Germinal center (tissue), 1 donor: Measurements from ENCODE around the gene GIGYF1.
"Not testable (repeated sequence)": the region's sequence is repeated elsewhere in the genome, so short reads cannot be mapped to it uniquely, and the experiment has no call there.

Experiments
- DNase-seq: peaks from one replicate; pipeline ENCODE4 v3.0.0; 2012; ENCODE audit warnings: mixed read lengths, low spot score

Gene GIGYF1, protein sequence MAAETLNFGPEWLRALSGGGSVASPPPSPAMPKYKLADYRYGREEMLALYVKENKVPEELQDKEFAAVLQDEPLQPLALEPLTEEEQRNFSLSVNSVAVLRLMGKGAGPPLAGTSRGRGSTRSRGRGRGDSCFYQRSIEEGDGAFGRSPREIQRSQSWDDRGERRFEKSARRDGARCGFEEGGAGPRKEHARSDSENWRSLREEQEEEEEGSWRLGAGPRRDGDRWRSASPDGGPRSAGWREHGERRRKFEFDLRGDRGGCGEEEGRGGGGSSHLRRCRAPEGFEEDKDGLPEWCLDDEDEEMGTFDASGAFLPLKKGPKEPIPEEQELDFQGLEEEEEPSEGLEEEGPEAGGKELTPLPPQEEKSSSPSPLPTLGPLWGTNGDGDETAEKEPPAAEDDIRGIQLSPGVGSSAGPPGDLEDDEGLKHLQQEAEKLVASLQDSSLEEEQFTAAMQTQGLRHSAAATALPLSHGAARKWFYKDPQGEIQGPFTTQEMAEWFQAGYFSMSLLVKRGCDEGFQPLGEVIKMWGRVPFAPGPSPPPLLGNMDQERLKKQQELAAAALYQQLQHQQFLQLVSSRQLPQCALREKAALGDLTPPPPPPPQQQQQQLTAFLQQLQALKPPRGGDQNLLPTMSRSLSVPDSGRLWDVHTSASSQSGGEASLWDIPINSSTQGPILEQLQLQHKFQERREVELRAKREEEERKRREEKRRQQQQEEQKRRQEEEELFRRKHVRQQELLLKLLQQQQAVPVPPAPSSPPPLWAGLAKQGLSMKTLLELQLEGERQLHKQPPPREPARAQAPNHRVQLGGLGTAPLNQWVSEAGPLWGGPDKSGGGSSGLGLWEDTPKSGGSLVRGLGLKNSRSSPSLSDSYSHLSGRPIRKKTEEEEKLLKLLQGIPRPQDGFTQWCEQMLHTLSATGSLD (N-terminal part only)

DNA sequence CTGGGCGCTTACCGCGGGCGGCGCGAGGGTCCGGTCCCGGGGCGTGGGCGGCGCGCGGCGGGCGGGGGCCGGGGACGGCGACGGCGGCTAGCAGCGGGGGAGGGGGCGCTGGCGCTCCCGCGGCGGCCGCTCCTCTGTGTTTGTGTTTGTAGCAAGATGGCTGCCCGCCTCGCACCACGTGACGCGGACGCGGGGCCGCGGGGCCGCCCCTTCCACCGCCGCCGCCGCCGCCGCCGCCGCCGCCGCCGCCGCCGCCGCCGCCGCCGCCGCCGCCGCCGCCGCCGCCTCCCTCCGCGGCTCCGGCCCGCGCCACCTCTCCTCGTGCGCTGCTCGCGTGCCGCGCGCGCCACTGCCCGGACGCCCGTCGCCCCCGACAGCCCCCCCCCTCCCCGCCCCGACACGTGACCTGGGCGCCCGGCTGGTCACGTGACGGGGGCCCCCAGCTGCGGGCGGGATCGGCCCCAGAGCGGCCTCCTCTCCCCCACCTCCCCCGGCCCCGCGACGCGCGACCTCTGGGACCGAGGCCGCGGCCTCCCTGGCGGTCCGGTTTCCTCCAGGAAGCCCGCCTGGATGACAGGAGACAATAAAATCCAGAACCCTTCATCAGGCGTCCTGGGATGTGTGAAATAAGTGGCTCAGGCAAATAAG lies at the start of gene GIGYF1:
Gene GIGYF1, minus strand, starts transcription at position 153 of the 648 bp plus-strand sequence. CDS start 6,012 bp downstream, outside the sequence.
- peak; percentile 86 for DNase-seq

DNA sequence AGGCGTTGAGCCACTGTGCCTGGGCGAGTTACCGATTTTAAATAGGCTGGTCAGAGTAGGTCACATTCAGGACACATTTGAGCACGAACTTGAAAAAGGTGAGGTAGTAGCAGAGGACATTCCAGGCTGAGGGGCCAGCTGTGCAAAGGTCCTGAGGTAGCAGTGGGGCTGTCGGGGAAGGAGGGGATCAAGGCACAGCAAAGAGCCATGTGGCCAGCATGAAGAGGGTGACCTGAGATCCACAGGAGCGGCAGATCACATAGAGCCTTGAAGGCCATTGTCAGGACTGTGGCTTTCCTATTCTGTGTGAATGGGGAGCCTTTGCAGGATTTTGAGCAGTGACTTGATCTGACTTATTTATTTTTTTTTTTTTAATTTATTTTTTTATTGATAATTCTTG lies 45.9 kb upstream of the GIGYF1 start:
- DNase-seq: no peak

DNA sequence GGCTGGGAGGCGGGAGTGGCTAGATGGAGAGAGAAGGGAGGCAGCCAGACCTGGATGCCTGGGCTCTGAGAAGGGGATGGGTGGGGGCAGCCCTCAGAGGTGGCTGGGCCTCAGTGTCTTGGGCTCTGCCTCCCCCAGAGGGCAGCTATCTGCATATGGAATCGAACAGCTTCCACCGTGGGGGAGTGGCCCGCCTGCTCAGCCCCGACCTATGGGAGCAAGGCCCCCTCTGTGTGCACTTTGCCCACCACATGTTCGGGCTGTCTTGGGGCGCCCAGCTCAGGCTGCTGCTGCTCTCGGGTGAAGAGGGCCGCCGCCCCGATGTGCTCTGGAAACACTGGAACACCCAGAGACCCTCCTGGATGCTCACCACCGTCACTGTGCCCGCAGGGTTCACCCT lies 42.6 kb upstream of the GIGYF1 start:
- DNase-seq: no peak

DNA sequence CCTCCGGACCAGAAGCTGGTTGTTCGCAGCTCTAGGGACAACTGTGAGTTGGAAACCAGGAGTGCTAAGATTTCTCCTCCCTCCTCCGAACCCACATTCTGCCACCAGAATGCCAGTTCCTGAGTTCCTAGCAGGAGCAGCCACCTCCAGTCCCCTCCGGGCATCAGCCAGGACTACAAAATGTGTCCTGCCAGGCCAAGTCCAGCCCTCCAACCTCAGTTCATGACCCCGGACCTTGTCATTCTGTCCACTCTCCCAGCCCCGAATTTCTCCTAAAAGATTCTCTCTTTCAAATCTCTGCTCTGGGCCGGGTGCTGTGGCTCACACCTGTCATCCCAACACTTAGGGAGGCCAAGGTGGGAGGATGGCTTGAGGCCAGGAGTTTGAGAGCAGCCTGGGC lies 41.7 kb upstream of the GIGYF1 start:
- no peak for DNase-seq

GRCh38 chr7:100731937-100732636 lies 38.0 kb upstream of the GIGYF1 start:
- DNase-seq: no peak

DNA sequence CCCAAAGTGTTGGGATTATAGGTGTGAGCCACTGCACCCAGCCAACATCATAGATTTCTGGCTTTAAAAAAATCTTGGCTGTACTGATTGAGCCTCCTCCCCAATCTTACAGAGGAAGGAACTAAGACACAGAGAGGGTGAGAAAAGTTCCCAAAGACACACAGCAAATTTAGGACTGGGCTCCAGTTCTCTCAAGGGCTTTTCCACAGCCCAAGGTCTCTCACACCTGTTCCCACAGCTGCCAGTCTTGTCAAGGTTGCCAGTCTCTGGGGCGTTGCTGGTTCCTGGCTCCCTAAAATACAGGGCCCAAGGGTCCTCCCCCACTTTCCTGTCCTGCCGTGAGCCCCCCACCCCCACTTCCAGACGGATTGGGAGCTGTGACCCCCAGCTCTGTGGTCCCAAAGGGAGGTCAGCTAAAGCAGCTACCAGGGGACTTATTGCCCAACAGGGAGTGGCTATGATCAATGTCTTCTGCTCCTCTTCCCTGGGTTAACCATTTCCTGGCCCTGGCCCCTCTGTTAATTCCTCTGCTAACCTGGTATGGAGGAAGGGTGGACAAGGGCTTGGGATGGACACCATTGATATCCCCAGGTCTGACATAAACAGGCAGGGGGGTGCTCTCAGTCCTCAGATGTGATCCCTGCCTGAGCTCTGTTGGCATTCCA lies 36.2 kb upstream of the GIGYF1 start:
- no peak for DNase-seq

- DNase-seq: no peak
Observed at GRCh38 chr7:100728196-100728595, 34.1 kb upstream of the GIGYF1 start.

GRCh38 chr7:100726996-100727761 lies 33.1 kb upstream of the GIGYF1 start:
- no peak for DNase-seq

DNA sequence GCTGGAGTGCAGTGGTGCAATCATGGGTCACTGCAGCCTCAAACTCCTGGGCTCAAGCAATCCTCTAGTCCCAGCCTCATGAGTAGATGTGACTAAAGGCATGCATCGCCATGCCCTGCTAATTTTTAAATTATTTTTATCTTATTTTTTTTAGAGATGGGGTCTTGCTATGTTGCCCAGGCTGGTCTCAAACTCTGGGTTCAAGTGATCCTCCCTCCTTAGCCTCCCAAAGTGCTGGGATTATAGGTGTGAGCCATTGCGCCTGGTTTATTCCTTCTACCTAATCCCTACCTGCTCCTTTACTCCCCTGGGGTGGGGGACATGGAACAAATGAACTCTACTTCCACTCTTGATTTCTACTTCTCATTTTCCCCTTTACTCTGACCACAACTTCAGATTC lies 30.3 kb upstream of the GIGYF1 start:
- DNase-seq: not testable (repeated sequence)

GRCh38 chr7:100723732-100724275 lies 29.8 kb upstream of the GIGYF1 start:
- no peak for DNase-seq

GRCh38 chr7:100722480-100723212 lies 28.6 kb upstream of the GIGYF1 start:
- no peak for DNase-seq

DNA sequence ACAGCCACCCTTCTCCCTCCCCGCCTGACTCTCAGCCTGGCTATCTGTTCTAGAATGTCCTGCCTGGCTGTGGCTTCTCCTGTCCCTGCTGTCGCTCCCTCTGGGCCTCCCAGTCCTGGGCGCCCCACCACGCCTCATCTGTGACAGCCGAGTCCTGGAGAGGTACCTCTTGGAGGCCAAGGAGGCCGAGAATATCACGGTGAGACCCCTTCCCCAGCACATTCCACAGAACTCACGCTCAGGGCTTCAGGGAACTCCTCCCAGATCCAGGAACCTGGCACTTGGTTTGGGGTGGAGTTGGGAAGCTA lies 27.4 kb upstream of the GIGYF1 start:
- DNase-seq: no peak

- no peak for DNase-seq
Observed at GRCh38 chr7:100720671-100721504, 26.8 kb upstream of the GIGYF1 start.

DNA sequence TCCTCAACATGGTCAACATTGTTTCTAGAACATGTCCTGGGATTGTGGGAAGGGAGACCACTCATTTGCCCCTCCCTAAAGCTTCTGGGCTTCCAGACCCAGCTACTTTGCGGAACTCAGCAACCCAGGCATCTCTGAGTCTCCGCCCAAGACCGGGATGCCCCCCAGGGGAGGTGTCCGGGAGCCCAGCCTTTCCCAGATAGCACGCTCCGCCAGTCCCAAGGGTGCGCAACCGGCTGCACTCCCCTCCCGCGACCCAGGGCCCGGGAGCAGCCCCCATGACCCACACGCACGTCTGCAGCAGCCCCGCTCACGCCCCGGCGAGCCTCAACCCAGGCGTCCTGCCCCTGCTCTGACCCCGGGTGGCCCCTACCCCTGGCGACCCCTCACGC lies 26.2 kb upstream of the GIGYF1 start, which contains the start of gene EPO:
Gene EPO, plus strand, starts transcription at position 190 of the 392 bp plus-strand sequence. CDS start 513 bp downstream, outside the sequence.
- no peak for DNase-seq

DNA sequence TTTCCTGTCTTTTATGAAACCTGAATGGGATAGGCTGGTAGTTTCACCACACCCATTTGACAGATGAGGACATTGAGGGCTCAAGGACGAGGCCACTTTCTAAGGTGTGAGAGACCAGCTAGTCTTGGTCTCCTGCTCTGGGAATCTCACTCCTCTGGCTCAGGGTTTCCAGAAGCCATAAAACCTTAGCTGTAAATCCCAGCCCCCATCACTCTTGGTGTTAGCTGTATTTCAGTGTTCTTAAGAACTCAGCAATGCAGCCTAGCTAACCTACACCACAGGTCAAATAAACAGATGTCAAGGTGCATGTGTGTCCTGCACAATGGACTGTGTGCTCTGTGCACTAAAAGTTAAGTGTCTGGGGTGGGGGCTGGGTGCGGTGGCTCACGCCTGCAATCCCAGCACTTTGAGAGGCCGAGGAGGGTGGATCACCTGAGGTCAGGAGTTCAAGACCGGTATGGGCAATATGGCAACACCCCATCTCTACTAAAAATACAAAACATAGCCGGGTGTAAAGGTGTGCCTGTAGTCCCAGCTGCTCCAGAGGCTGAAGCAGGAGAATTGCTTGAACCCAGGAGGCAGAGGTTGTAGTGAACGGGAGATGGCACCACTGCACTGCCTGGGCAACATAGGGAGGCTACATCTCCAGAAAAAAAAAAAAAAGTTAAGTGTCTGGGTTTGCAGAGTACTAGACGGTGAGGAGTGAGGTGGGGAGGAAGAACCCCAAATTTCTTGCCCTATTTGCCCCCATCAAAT lies 25.7 kb upstream of the GIGYF1 start:
- no peak for DNase-seq

GRCh38 chr7:100717073-100717472 lies 23.0 kb upstream of the GIGYF1 start:
- not testable (repeated sequence) for DNase-seq

- no peak for DNase-seq
Observed at GRCh38 chr7:100714725-100715124, 20.7 kb upstream of the GIGYF1 start.

DNA sequence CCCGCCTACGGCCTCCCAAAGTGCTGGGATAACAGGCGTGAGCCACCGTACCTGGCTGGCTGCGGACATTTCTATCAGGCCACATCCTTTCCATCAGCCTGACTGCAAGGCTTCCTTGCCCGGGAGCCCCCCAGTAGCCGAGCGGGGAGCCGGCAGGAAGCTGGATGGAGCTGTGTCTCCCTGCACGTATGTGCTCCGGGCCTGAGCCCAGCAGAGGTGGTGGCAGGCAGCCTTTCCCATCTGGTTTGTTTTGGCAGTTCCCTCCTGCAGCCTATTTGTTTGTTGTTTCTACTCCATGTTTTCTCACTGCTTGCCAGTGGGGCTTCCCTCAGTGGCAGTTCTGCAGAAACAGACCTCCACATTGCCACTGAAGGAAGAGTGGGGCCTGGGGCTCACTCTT lies 17.3 kb upstream of the GIGYF1 start:
- DNase-seq: no peak
